Activated effector memory CD4-positive, alpha-beta T cell treated with Interleukin-2 at 50 U/mL for 16 hours (primary cell): ENCODE results near the gene MED23.

Experiments
- DNase-seq: peaks from one replicate; pipeline ENCODE4 v3.0.0-alpha.2; 2020

The MED23 gene, protein sequence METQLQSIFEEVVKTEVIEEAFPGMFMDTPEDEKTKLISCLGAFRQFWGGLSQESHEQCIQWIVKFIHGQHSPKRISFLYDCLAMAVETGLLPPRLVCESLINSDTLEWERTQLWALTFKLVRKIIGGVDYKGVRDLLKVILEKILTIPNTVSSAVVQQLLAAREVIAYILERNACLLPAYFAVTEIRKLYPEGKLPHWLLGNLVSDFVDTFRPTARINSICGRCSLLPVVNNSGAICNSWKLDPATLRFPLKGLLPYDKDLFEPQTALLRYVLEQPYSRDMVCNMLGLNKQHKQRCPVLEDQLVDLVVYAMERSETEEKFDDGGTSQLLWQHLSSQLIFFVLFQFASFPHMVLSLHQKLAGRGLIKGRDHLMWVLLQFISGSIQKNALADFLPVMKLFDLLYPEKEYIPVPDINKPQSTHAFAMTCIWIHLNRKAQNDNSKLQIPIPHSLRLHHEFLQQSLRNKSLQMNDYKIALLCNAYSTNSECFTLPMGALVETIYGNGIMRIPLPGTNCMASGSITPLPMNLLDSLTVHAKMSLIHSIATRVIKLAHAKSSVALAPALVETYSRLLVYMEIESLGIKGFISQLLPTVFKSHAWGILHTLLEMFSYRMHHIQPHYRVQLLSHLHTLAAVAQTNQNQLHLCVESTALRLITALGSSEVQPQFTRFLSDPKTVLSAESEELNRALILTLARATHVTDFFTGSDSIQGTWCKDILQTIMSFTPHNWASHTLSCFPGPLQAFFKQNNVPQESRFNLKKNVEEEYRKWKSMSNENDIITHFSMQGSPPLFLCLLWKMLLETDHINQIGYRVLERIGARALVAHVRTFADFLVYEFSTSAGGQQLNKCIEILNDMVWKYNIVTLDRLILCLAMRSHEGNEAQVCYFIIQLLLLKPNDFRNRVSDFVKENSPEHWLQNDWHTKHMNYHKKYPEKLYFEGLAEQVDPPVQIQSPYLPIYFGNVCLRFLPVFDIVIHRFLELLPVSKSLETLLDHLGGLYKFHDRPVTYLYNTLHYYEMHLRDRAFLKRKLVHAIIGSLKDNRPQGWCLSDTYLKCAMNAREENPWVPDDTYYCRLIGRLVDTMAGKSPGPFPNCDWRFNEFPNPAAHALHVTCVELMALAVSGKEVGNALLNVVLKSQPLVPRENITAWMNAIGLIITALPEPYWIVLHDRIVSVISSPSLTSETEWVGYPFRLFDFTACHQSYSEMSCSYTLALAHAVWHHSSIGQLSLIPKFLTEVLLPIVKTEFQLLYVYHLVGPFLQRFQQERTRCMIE (N-terminal part only)

DNA sequence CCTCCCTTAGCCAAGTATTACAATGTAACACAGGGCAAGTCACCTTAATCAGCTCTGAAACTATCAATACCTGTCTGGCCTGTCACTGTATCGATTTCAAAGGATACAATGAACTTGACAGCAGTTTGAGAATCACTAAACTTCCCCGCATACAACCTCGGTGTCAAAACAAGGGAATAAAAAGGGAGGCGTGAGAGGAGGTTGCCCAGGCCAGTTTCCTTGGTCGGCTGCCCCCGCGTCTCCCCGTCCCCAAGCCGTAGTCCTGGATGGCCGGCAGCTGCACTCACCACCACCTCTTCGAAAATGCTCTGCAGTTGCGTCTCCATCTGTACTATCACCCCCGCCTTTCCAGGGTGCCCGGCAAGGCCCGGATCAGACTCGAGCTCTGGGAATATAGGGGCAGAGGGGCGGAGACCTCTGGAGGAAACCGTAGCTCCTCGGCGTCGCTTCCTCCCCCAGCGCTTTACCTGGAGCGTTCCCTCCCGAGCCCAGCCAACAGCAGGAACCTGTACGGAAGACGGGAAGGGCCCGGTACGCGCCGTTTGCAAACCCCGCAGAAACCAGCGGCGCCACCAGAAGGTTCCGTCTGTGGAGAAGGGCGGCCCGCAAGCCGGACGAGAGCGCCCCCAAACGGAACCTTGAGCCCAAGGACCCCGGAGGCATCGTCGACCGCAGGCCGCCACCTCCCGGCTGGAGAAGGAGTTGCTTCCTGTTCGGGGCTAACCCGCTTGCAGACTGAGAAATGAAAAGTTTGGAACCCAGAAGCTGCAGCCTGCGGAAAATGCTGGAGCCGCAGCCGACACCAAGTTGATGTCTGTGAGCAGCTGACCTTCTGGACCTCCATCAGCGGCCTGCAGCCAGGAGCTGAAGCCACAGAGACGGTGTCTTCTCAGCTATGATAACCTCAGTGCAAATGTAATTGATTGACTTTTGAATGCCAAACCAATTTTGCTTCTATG is at the start of gene MED23:
Gene MED23 (minus strand): TSS at position 519 of the 959 bp plus-strand sequence. CDS start 193 bp downstream, at position 326.
- DNase-seq = peak; percentile 95

DNA sequence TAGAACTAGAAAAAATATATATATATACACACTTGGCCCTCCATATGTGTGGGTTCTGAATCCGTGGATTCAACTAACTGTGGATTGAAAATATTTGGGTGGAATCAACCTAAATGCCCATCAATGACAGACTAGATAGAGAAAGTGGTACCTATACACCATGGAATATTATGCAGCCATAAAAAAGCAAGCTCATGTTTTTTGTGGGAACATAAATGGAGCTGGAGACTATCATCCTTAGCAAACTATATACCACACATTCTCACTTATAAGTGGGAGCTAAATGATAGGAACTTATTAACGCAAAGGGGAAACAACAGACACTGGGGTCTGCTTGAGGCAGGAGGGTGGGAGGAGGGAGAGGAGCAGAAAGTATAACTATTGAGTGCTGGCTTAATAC is 45.1 kb upstream of the MED23 start:
- no peak for DNase-seq

DNA sequence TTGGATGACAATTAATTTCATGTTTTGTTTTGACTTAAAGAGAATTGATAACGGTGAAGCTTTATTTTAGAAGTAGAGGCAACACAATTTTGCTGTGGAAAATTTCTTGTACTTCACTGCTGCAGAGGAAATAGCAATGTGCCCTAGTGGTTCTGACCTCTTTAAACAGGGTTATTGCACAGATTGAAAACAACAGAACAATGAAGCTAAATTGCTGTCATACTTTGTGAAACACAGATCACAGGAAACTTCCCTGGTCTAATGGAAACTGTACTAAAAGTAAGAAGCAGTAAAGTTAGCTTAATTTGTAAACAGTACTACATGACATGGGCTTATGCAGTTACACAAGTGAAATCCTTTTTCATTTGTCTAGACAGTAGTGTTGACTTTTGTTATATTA is 41.8 kb upstream of the MED23 start:
- no peak for DNase-seq

DNA sequence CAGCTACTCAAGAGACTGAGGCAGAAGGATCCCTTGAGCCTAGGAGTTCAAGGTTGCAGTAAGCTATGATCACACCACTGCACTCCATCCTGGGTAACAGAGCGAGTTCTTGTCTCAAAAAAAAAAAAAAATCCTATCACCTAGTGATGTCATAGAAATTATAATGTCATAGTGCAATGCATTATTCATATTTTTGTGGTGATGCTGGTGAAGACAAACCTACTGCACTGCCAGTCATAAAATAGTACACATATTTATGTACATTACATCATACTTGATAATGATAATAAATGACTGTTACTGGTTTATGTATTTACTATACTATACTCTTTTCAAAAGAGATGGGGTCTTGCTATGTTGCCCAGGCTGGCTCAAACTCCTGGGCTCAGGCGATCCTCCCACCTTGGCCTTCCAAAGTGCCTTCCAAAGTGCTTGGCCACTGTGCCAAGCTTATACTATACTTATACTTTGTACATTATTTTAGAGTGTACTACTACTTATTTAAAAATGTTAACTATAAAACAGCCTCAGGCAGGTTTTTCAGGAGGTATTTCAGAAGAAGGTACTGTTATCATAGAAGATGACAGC is 35.6 kb upstream of the MED23 start:
- no peak for DNase-seq

DNA sequence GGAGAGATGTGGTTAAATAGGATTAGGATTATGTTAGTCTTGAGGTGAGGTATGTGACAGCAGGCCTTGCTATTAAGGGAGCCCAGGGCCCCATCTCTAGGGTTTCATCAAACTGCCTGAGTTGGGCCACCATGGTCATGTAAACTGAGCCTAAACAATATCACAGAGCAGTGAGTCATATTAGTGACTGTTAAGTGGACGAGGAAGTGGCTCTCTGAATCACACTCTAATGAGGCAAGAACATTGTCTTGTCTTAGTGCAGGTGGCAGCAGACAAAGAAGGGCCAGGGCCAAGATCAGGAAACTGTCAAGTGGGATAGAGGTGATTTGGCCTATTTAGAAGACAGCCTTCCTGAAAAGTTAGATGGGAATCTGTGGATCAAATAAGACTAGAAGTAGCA is 32.2 kb upstream of the MED23 start:
- DNase-seq = no peak

DNA sequence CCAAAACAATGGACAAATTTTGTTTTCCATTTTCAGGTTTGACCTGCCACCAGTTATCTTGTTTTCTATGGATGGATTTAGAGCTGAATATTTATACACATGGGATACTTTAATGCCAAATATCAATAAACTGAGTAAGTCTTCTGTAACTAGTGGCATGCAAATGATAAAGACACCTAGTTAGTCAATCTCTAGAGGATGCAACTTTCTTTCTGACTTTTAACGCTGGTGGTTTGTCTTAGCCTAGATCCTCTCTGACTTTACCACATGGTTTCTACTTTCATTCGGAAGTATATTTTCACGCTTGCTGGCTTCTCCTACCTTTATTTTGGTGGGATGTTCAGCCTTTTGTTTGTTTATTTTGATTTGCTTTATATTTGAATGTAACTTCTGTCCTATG is 30.2 kb upstream of the MED23 start:
- no peak for DNase-seq

DNA sequence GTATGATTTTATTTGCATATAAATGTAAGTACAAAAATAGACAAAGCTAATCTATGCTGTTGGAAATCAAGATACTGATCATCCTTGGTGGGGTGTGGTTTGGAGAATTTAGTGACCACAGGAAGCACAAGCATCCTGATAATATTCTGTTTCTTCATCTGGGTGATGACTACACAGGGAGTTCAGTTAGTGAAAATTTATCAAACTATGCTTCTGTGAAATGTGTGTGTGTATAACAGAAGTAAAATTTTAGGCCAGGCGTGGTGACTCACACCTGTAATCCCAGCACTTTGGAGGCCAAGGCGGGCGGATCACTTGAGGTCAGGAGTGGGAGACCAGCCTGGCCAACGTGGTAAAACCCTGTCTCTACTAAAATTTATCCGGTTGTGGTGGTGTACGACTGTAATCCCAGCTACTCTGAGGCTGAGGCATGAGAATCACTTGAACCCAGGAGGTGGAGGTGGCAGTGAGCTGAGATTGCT is 29.6 kb upstream of the MED23 start:
- DNase-seq = no peak

DNA sequence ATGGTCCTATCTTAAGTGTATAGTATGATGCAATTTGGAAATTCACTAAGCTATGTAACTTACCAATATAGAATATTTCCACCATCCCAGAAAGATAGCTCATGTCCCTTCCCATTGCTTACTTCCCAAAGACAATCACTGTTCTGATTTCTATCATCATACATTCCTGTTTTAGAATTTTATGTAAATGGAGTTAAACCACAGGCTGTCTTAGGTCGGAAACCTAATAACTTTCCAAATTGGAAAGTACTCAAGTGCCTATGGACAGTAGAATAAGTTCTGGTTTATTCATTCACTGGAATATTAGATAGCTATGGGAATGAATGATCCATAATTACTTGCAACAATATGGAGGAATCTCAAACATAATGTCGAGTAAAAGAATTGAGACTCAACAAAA is 29.2 kb upstream of the MED23 start:
- DNase-seq = no peak

DNA sequence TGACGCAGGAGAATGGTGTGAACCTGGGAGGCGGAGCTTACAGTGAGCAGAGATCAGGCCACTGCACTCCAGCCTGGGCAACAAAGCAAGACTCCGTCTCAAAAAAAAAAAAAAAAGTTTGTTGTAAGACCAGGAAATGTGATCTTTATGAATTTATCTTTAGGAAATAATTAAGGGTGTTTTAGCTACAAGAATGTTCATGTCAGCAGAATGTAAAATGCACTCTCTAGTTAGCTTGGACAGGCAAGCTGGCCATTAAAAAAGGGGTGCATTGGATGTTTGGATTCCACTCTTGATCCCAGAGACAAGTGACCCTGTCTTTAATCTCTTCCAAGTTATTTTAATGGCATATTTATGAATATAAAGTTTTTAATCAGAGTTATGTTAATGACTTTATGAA is 28.6 kb upstream of the MED23 start:
- no peak for DNase-seq

DNA sequence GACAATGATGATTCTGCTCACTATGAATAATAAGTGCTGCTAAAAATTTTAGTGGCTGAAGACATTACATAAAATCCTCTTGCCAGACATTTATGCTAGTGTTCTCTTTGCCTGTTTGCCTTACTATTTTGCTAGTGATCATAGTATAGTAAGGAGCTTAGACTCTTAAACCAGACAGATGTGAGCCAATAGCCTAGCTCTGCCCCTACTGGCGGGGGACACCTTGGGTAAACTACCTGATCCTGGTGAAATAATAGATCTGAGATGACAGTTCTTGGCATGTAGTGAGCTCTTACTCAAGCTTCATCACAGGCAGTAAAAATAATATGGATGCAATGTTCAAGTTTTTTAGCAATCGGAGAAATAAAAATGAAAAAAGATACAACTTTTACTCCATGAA is 27.9 kb upstream of the MED23 start:
- DNase-seq = no peak

DNA sequence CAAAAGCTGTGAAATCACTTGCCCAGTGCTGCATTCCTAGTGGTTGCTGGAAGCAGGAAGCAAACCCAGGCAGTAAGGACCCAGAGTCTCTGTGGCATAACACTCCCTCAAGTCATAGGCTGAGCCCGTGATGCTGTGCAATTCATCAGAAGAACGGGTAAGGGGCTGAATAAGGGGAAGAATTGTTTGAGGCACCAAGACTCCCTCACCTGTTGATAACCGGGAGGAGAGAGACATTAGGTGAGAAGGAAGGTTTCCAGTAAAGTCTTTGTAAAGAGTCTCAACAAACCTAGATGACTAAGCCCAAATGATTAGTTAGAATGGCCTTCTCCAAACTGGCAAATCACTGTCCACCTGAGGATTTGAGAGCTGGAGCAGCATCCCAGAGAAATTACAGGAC is 27.3 kb upstream of the MED23 start:
- DNase-seq = no peak

DNA sequence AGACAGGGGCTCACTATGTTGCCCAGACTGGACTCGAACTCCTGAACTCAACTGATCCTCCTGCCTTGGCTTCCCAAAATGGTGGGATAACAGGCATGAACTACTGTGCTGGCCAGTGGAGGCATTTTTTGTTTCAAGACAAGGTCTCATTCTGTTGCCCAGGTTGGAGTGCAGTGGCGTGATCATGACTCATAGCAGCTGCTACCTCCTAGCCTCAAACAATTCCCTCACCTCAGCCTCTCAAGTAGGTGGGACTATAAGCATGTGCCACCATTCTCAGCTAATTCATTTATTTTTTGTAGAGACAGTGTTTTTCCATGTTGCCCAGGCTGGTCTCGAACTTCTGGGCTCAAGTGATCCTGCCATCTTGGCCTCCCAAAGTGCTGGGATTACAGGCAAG is 26.3 kb upstream of the MED23 start:
- DNase-seq = no peak

DNA sequence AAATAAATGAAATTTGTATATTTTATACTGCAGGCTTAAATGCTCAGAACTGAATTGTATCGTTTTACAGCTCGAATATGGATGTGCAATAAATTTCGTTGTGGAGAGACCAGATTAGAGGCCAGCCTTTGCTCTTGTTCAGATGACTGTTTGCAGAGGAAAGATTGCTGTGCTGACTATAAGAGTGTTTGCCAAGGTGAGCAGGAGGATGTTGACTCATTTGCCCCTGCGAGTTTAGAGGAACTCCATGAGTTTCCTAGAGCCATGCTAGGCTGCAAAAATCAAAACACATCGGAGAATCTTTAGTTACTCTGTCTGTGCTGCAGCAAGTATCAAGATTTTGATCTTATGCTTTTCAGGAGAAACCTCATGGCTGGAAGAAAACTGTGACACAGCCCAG is 24.4 kb upstream of the MED23 start:
- no peak for DNase-seq

DNA sequence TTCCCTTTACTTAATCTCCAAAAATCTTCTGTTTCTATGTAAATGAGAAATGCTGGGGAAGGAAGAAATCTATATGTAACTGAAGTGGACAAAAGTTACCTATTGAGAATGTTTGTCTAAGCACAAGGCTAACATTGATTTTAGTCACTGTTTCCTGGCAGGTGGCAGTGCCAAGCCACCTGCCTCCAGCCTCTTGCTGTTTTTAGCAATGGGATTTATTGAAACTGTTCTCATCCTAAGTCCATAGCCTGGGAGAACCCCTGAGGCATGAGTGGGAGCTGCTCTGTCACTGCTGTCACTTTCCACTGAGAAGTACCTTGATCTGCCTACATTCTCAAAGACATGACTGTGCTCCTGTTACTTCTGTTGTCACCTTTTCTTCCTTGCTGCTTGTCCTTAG is 23.7 kb upstream of the MED23 start:
- DNase-seq = no peak

DNA sequence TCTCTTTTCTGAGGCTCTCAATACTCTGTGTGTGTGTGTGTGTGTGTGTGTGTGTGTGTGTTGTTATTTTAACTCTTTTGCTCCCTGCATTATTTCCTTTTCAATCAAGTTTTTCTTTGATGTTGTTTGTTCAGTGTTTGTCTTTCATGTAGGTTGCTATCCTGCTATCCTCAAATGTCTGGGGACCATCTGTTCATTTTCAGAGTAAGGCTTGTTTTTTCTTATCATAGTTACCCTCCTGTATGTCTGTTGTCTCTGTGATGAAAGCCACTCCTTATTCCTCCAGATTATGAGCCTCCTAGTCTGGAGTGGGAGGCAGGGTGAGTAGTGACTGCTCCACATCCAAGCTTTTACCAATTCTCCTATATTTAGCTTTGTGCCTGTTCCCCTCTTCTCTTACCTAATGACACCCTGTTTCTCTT is 18.2 kb upstream of the MED23 start:
- no peak for DNase-seq

DNA sequence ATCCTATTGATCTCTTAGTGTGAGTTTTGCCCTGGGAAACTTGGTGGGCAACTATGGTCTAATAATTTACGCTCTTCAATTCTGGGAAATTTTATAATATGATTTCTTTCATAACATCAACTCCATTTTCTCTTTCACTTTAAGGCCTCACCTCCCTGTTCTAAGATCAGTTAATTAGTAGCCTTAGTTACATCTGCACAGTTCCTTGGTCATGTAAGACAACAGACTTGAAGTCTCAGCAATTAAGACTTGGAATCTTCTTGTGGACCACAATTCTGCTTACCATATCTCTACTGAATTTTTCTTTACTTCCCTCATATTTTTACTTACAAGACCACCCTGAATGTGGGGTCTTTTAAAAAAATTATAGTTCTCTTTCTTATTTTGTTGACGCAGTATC is 17.8 kb upstream of the MED23 start:
- DNase-seq = no peak

DNA sequence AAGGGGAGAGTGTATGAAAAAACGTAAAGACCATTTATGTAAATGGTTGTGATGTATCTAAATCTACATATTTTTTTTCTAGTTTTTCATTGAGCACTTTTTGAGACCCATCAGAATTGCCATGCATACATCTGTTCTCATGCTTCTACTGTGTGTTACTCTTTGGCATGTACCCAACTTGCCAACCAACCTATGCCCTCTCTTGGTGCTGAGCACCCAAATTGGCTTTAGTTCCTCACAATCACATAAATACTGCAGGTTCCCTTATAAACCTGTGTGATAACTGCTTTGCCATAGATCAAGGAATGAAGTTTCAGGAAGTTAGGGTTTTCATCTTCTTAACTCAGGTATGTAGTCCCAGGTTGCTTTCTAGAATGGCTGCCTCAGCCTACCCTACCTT is 16.9 kb upstream of the MED23 start:
- no peak for DNase-seq

DNA sequence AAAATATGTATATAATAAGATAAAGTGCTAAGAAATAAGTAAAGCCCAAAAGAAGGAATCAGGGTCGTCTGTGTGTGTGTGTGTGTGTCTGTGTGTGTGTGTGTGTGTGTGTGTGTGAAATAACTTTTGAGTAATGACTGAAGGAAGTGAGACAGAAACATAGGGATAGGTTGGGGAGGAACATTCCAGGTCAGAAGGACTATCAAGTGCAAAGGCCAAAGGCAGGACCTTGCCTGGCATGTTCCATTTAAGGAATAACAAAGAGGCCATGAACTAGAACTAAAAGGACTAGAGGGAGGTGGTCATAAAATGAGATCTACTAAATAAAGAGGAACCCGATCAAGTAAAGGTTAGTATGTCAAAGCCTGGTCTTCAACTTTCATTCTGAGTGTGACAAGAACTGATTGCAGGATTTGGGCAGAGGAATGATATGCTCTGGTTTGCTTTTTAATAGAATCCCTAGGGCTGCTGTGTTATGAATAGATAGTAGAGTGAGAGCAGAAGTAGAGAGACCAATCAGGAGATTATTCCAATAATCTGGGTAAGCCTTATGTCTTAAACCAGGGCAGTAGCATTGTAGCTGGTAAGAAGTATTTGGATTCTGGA is 15.9 kb upstream of the MED23 start:
- DNase-seq = no peak

DNA sequence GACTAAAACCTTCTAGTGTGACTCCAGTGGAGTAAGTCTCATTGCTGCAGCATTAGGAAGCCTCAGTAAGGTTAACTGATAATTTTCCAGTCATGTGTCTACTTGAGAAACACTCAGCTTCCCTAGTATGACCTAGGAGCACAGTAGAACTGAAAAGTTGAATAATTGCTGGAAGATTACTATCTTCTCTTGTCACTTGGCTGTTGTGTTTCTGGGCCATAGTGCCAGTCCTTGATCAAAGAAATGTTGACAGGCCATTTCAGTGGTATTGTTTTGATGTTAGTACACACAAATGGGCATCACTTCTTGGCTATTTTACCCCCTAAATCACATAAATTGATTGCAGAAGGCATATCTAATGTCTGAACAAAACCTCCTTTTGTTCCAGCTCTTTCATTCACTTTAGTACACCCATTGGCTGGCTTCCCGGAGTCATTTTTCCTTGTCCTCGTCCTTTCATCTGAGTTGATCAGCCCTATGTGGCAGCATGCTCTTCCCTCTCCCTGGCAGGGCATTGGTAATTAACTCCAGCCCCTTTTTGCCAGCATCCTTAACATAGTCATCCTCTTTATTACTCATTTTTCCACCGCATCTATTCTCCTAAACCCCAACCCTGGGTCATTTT is 15.1 kb upstream of the MED23 start:
- DNase-seq = no peak

DNA sequence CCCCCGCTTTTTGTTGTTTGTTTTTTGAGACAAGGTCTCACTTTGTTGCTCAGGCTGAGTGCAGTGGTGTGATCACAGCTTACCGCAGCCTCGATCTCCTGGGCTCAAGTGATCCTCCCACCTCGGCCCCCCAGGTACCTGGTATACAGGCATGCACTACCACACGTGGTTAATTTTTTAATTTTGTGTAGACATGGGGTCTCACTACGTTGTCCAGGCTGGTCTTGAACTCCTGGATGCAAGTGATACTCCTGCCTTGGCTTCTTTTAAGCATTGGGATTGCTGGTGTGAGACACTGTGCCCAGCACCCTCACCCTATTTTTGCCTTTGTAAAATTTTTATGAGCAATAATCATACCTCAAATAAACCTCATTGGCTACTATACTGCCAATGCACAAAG is 14.5 kb upstream of the MED23 start:
- DNase-seq = no peak

DNA sequence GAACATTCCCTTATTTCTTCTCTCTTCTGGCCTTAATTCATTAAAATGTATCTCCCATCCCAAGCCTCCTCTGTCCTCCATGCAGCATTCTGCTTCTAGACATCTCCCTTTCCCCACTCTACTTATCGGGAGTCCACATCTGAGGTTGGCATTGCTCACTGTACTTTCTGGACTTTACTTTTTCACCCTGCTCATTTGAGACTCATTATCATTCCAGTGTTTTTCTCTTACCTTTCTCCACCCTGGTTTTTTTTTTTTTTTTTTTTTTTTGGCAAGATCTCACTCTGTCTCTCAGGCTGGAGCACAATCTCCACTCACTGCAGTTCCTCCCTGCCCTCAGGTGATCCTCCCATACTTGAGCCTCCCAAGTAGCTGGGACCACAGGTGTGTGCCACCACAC is 13.5 kb upstream of the MED23 start:
- DNase-seq = no peak
